Measurements from ENCODE around the gene C2orf49.

C2orf49 gene

GRCh38 chr2:105337122-105338019 lies at the start of gene C2orf49:
C2orf49 (plus strand) TSS chr2:105337540; CDS start chr2:105337588, 48 bp downstream.
- no peak for FAIRE-seq

GRCh38 chr2:105287692-105288091 lies 49.6 kb upstream of the C2orf49 start:
- no peak for FAIRE-seq

GRCh38 chr2:105288133-105288532 lies 49.2 kb upstream of the C2orf49 start:
- no peak for FAIRE-seq

- FAIRE-seq = no peak
Measured at GRCh38 chr2:105290981-105291660, 46.2 kb upstream of the C2orf49 start.

- FAIRE-seq = no peak
Measured at GRCh38 chr2:105291981-105292380, 45.4 kb upstream of the C2orf49 start.

GRCh38 chr2:105294046-105294445 lies 43.3 kb upstream of the C2orf49 start:
- FAIRE-seq = no peak

- FAIRE-seq = no peak
Measured at GRCh38 chr2:105294844-105295481, 42.4 kb upstream of the C2orf49 start.

GRCh38 chr2:105296017-105296611 lies 41.2 kb upstream of the C2orf49 start:
- no peak for FAIRE-seq

GRCh38 chr2:105297216-105297615 lies 40.1 kb upstream of the C2orf49 start:
- FAIRE-seq = no peak

- no peak for FAIRE-seq
Measured at GRCh38 chr2:105298017-105298416, 39.3 kb upstream of the C2orf49 start.

- FAIRE-seq = no peak
Measured at GRCh38 chr2:105299290-105299689, 38.0 kb upstream of the C2orf49 start.

- FAIRE-seq = no peak
Measured at GRCh38 chr2:105301646-105302045, 35.7 kb upstream of the C2orf49 start.

- no peak for FAIRE-seq
Measured at GRCh38 chr2:105307146-105307545, 30.2 kb upstream of the C2orf49 start.

GRCh38 chr2:105307550-105307949 lies 29.8 kb upstream of the C2orf49 start:
- FAIRE-seq = no peak

- no peak for FAIRE-seq
Measured at GRCh38 chr2:105307962-105308361, 29.4 kb upstream of the C2orf49 start.

- FAIRE-seq = no peak
Measured at GRCh38 chr2:105308382-105309146, 28.8 kb upstream of the C2orf49 start.

- no peak for FAIRE-seq
Measured at GRCh38 chr2:105309147-105309545, 28.2 kb upstream of the C2orf49 start.

GRCh38 chr2:105313877-105314276 lies 23.5 kb upstream of the C2orf49 start:
- FAIRE-seq = no peak

- no peak for FAIRE-seq
Measured at GRCh38 chr2:105315314-105315713, 22.0 kb upstream of the C2orf49 start.

- FAIRE-seq = no peak
Measured at GRCh38 chr2:105317937-105318336, 19.4 kb upstream of the C2orf49 start.

GRCh38 chr2:105320651-105321215 lies 16.6 kb upstream of the C2orf49 start:
- FAIRE-seq = no peak

All from endometrium (tissue), 2 donors.